NCI-H1436 (cell line): ENCODE data around the gene CTBP1.
A peak's percentile ranks its signal among the peaks of the same experiment; 100 is the strongest.

Source experiments
- DNase-seq: peaks from one replicate; lab custom pipeline; 2025; lab: John Stamatoyannopoulos, UW

The CTBP1 gene

GRCh38 chr4:1172971-1173757, 75.8 kb downstream of the CTBP1 start:
- DNase-seq, result no peak

DNA sequence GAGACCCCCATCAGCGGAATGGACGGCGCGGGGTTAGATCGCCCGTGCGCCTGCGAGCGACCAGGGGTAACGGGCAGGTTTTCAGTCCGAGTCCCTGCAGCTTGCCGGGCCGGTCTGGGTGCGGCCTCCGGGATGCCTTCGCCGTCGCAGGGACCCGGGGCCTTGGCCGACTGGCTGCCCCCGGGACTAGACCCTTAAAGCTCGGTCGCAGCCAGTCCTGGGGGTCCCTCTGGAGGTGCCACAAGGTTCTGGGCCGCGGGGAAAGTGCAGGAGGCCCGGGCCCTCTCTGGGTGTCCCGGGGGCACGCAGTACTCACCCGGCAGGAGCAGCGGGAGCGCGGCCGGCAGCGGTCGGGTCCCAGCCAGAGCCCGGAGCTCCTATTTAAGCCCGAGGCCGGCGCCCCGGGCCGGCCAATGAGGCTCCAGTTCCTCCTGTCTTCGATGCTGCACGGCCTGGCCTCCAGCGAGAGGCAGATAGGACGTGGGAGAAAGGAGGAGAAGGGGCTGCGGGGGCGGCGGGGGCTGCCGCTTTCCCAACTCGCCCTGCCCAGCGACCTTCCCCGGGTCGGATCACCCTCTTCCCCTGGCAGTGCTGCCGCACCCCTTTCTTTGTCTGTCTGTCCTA, 76.6 kb downstream of the CTBP1 start, which contains the start of gene SPON2:
Gene SPON2 (minus strand): TSS at position 356 of the 624 bp plus-strand sequence.
- no peak for DNase-seq

- DNase-seq, result no peak
Observed at GRCh38 chr4:1171311-1172227, 77.4 kb downstream of the CTBP1 start.

- DNase-seq, result no peak
Observed at GRCh38 chr4:1170976-1171310, 78.0 kb downstream of the CTBP1 start.

DNA sequence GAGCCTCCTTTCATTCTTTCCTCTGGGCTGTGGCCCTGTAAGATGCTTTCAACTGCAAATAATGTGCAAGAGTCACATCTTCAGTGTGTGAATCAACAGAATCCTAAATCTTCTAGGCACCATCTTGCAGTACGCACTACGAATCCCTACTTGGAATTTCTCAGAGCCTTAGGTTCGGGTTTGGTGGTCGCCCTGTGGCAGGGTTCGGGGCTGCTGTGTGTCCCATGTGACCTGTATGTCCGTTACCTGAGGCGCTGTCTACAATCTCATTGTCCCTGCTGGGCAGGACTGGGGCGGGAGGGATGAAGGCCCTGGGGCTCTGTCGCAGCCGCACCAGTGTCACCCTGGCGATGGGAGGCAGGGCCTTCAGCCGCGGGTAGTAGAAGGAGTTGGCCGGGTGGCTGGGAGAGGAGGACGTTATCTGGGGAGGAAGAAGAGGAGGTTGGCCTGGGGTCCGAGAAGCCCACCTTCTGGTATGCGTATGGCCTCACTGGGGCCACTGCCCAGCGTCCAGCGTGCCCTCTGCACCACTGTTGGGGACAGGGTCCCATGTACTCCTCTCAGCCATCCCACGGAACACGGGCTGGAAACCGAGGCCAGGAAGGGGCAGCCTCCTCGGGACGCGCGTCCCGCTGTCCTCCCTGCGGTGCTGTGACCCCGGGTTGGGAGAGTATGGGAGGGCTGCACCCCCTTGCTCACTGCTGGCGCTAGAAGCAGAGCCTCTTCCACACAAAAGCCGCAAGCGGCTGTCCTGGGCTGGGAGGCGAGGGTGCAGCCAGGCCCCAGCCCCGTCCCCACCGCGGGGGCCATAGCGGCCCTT, 78.6 kb downstream of the CTBP1 start:
- DNase-seq, result no peak

- DNase-seq, result no peak
Observed at GRCh38 chr4:1169691-1170096, 79.2 kb downstream of the CTBP1 start.

- no peak for DNase-seq
Observed at GRCh38 chr4:1169171-1169671, 79.7 kb downstream of the CTBP1 start.

GRCh38 chr4:1168191-1169101, 80.5 kb downstream of the CTBP1 start:
- no peak for DNase-seq

- DNase-seq, result peak; percentile 89
Observed at GRCh38 chr4:1167244-1167949, 81.5 kb downstream of the CTBP1 start.

DNA sequence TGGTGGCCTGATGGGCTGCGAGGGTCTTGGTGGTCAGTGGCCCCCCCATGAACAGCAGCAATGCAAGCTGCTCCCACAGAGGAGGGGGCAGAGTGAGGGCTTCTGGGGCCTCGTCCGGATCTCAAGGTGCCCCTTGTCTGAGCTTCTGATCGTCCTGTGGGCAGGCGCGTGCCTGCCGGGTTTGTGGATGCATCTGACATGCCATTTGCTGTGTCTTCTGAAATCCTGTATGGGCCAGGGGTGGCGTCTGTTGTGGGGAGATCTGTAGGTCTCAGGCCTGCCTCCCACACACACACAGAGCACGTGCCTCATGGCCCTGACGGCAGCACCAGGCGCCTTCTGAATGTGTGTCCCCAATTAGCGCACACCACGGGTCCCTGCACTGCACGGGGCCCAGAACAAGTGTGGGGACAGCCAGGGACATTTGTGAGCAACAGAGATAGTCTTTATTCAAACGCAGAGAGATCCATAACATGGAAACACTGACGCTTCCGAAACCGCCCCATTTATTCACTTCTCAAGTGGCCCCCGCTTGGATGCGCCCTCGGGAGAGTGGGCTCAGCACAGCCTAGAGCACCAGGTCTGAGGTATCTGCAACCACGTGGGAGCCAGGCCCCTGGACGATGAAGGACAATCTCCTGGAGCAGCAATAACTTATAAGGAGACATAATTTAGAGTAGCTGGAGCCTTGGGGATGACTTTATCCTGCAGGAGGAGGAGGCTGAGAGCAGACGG, 82.3 kb downstream of the CTBP1 start:
- DNase-seq, result no peak

- no peak for DNase-seq
Observed at GRCh38 chr4:1164956-1165545, 83.9 kb downstream of the CTBP1 start.

DNA sequence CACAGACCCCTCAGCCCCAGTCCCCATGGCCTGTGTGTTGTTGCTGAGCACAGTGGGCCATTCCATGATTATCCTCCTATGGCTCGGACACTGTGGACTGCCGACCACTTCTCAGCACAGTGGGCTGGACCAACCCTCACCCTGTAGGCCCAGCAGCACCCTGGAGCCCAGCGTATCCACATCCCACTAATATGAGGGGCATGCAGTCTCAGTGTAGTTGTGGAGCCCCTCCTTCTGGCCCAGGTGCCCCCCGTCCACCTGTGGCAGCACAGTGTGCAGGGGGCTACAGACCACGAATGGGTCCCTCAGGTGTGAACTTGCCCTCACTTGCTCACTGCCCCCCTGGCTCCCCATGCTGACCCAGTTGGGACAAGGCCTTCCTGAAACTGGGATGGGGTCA, 84.5 kb downstream of the CTBP1 start:
- no peak for DNase-seq

GRCh38 chr4:1164040-1164439, 84.9 kb downstream of the CTBP1 start:
- no peak for DNase-seq
